GM13977 (cell line): Measurements from ENCODE around the gene KIF5A.

ENCODE experiments used
- DNase-seq: peaks from one replicate; pipeline ENCODE4 v3.0.0; 2012; ENCODE audit warnings: low spot score
- CTCF ChIP-seq: IDR thresholded peaks from 2 replicates; pipeline ENCODE4 v1.5.1; 2012; ENCODE audit warnings: mild to moderate bottlenecking, control low read depth; ENCODE audit not compliant: insufficient read depth; ENCODE audit errors: extremely low read depth, missing control alignments
- in situ Hi-C: fragments of 300-500 bp; cut with MboI; formaldehyde crosslinking; loops from one replicate; pipeline ENCODE4 v1.12.0; 2022; ENCODE audit warnings: low sequenced_read_pairs, low pct_unique_long_range_greater_than_20kb, mixed read lengths, inconsistent platforms; ENCODE audit not compliant: unreplicated experiment

Gene KIF5A

DNA sequence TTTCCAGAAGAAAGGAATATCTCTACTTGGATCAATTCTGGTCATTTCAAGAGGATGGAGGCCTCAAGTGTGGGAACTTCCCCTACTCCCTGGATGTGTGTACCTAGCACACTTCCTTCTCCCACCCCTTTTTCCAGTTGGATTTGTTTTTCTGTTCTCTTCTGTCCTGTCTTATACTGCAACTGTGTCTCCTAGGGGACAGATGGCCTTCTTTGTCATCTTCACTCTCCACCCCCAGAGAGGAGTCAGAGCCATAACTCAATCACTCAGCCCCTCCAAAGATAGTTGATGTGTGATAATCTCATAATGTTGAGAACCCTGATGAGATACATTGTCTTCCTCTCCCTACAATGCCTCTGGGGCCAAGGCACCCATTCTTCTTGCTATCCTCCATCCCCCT is 52.7 kb downstream of the KIF5A start:
- no peak for DNase-seq
- no peak for TF ChIP-seq CTCF
- in situ Hi-C loops: no loop called here

DNA sequence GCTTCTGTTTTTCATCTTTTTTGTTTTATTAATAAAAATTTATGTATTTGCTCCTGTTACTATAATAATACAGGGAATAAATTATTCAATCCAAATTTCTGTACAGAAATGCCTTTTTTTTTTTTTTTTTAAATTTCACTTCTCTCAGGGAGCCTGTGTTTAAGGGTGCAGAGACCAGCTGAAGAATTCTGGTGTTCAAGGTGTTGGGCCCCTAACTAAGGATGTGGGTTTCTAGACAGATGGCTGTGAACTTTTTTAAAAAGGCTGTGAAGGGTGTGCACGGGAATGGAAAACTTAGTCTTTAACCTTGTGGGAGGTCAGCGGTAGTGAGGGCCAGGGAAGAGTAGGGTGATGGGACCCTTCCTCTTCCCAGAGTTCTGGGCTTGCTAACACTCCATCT is 53.5 kb downstream of the KIF5A start:
- in situ Hi-C loops: no loop called here

GRCh38 chr12:57603815-57604453 is 54.1 kb downstream of the KIF5A start:
- DNase-seq: no peak
- in situ Hi-C loops: no loop called here
- TF ChIP-seq CTCF: no peak

More for the DNA sequence above, 53.5 kb downstream of the KIF5A start:
- TF ChIP-seq CTCF: no peak
- DNase-seq: no peak

DNA sequence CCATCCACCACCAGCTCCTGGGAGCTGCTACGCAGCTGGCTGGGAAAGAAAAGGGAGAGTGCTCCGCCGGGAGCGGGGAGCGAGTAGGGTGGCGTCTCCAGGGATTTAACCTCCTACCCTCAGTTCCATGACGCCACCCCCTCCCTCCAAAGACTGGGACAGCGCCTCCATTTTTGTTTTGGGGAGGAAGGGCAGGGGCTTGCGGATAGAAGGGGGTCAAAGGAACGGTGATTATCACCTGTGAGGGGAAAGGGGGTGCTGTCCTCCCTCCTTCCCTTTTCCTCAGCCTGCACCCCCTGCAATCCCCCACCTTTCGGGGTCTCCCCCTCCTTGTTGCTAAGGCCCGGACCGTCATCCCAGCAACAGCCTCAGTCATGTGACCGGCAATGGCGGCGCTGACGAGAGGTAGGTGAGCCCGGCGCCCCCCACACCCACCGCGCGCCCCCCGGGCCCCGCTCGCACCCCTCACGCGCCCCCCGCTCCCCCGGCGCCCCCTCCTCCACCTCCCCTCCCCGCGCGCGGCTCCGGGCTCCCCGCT is 54.7 kb downstream of the KIF5A start, which contains the start of gene DTX3:
Gene DTX3 (plus strand): TSS at position 371 of the 538 bp plus-strand sequence. CDS start 1,694 bp downstream, outside the sequence.
- peak; percentile 81 for DNase-seq
- in situ Hi-C loops: no loop called here
- TF ChIP-seq CTCF: peak; percentile 4

GRCh38 chr12:57604992-57605810 is 55.4 kb downstream of the KIF5A start:
- in situ Hi-C loops: no loop called here
- TF ChIP-seq CTCF: no peak
- DNase-seq: no peak

- TF ChIP-seq CTCF: no peak
- in situ Hi-C loops: no loop called here
These were observed 56.0 kb downstream of the KIF5A start for GRCh38 chr12:57605811-57606311.

More at GRCh38 chr12:57605811-57606311, 56.0 kb downstream of the KIF5A start:
- DNase-seq: no peak
